K562 (cell line): Measurements from ENCODE around the gene VSTM2B. TPM values are rescaled to one million over a fixed set of nuclear protein-coding genes. Genes with fewer than 3 reads are reported as not detected.

Experiments used
- ATAC-seq: fragments of 200-7000 bp; cut with Tn5 transposase; 3 replicates; pipeline ENCODE4 v1.9.1; 2020; ENCODE audit warnings: moderate library complexity
- BruUV-seq: library from RNA; stranded (reverse); fragments of 400-500 nt; replicated peaks from 2 replicates; lab custom pipeline; 2021; lab: Mats Ljungman, UMichigan
- CTCF ChIA-PET: fragments of 300-600 bp; formaldehyde crosslinking; extraction: SDS; loops from one replicate; lab custom pipeline; 2021; ENCODE audit warnings: low intra/inter-chr PET ratio; lab: Yijun Ruan, JAX
- POLR2A ChIA-PET: fragments of 300-600, 350-650 bp; sonication (Branson Sonifier 250); formaldehyde crosslinking; extraction: SDS; loops from one replicate; lab custom pipeline; 2021; ENCODE audit warnings: antibody characterized with exemption, inconsistent platforms; lab: Yijun Ruan, JAX
- DNase-seq, 4 experiments: peaks; one replicate each; pipeline versions ENCODE4 v3.0.0 to v3.0.0-alpha.2; 2011 to 2018; ENCODE audit warnings: low spot score in 3 of 4, mixed read lengths in 3 of 4; ENCODE audit errors: extremely low read depth in 1 of 4
- FAIRE-seq: peaks from 2 replicates; lab custom pipeline; 2011; peaks lifted over from hg19 to GRCh38; lab: Jason Lieb, UNC
- H2AFZ ChIP-seq: 2 replicates; pipeline ENCODE4 v1.6.0; 2011; ENCODE audit warnings: low read depth, low read length, control low read depth, inconsistent platforms
- H3K27ac ChIP-seq: fragments of 200-600 bp; 3 replicates; pipeline ENCODE4 v1.8.0; 2011; ENCODE audit warnings: low read depth, mild to moderate bottlenecking, control low read depth, inconsistent platforms, low read length, moderate library complexity, mixed read lengths; ENCODE audit errors: extremely low read depth
- H3K27me3 ChIP-seq, 2 experiments: fragments of 300-600 bp in 1 of 2; 2 replicates in 1 of 2; 3 replicates in 1 of 2; pipeline versions ENCODE4 v1.6.0 to v1.8.0; 2011; ENCODE audit warnings: inconsistent platforms in 2 of 2, low read length in 2 of 2, mild to moderate bottlenecking in 1 of 2, mixed read lengths in 1 of 2, moderate library complexity in 1 of 2; ENCODE audit not compliant: control insufficient read depth in 2 of 2, insufficient read depth in 2 of 2
- H3K36me3 ChIP-seq: fragments of 300-600 bp; 3 replicates; pipeline ENCODE4 v1.8.0; 2011; ENCODE audit warnings: mild to moderate bottlenecking, low read length, inconsistent platforms; ENCODE audit not compliant: control insufficient read depth, insufficient read depth
- H3K4me1 ChIP-seq, 2 experiments: fragments of 200-600 bp in 1 of 2; replicated peaks in 1 of 2; 2 replicates in 1 of 2; 3 replicates in 1 of 2; pipeline versions ENCODE4 v1.5.1 to v1.8.0; 2011; ENCODE audit warnings: inconsistent platforms in 2 of 2, low read length in 2 of 2, mild to moderate bottlenecking in 1 of 2, mixed read lengths in 1 of 2, moderate library complexity in 1 of 2; ENCODE audit not compliant: control insufficient read depth in 2 of 2, insufficient read depth in 2 of 2
- H3K4me2 ChIP-seq: 2 replicates; pipeline ENCODE4 v1.6.1; 2011; ENCODE audit warnings: low read length, control low read depth, inconsistent platforms, mixed read lengths; ENCODE audit not compliant: insufficient read depth
- H3K4me3 ChIP-seq: fragments of 200-600 bp; sonication (generic), shearing (Covaris generic); 2 replicates; pipeline ENCODE4 v1.5.1; 2016; ENCODE audit warnings: control low read depth, inconsistent platforms
- H3K79me2 ChIP-seq: fragments of 200-600 bp; 3 replicates; pipeline ENCODE4 v1.8.0; 2011; ENCODE audit warnings: low read length, inconsistent platforms; ENCODE audit not compliant: control insufficient read depth, insufficient read depth
- H3K9ac ChIP-seq, 2 experiments: 2 replicates each; pipeline versions ENCODE4 v1.6.0 to v1.6.1; 2011; ENCODE audit warnings: low read depth in 2 of 2, low read length in 2 of 2, control low read depth in 1 of 2, inconsistent platforms in 1 of 2, mild to moderate bottlenecking in 1 of 2, mixed read lengths in 1 of 2; ENCODE audit not compliant: insufficient read depth in 1 of 2
- H3K9me1 ChIP-seq: one replicate; pipeline ENCODE4 v1.6.0; 2011; ENCODE audit warnings: inconsistent platforms, mild to moderate bottlenecking, low read length, moderate library complexity; ENCODE audit not compliant: control insufficient read depth, insufficient read depth
- H3K9me3 ChIP-seq: replicated peaks from 2 replicates; pipeline ENCODE4 v1.5.1; 2011; ENCODE audit warnings: low read depth, low read length, inconsistent platforms; ENCODE audit not compliant: control insufficient read depth, insufficient read depth
- H4K20me1 ChIP-seq: replicated peaks from 2 replicates; pipeline ENCODE4 v1.6.1; 2011; ENCODE audit warnings: low read length, inconsistent platforms, mixed read lengths; ENCODE audit not compliant: control insufficient read depth, insufficient read depth
- CTBP1 ChIP-seq: fragments of 450-650 bp; IDR thresholded peaks from 2 replicates; pipeline ENCODE4 v1.6.1; 2016; ENCODE audit warnings: borderline replicate concordance
- HIVEP1 ChIP-seq: fragments of 250-450 bp; sonication (Bioruptor Pico); IDR thresholded peaks from 2 replicates; pipeline ENCODE4 v1.4.0; 2020; ENCODE audit warnings: mild to moderate bottlenecking
- MAX ChIP-seq: sonication (generic); formaldehyde crosslinking; IDR thresholded peaks from 2 replicates; pipeline ENCODE4 v1.9.0; 2022; ENCODE audit warnings: mild to moderate bottlenecking, missing genetic modification reagents
- PTTG1 ChIP-seq: fragments of 450-650 bp; IDR thresholded peaks from 2 replicates; pipeline ENCODE4 v1.6.1; 2016; ENCODE audit warnings: low read depth, mild to moderate bottlenecking, missing genetic modification characterization, missing compliant biosample characterization
- PYGO2 ChIP-seq: fragments of 450-650 bp; IDR thresholded peaks from 2 replicates; pipeline ENCODE4 v1.6.1; 2016; ENCODE audit warnings: mild to moderate bottlenecking, missing genetic modification characterization, moderate library complexity, missing compliant biosample characterization
- REST ChIP-seq, 2 experiments: fragments of 450-650 bp; formaldehyde crosslinking in 1 of 2; IDR thresholded peaks; 2 replicates each; pipeline versions ENCODE4 v1.4.0 to v1.6.1; 2014 to 2020; ENCODE audit warnings: mild to moderate bottlenecking in 2 of 2, borderline replicate concordance in 1 of 2, low read depth in 1 of 2
- TBL1XR1 ChIP-seq, 2 experiments: IDR thresholded peaks; 2 replicates each; pipeline ENCODE4 v1.6.1; 2012; ENCODE audit warnings: improper control_type of control experiment in 2 of 2, low read length in 2 of 2, mild to moderate bottlenecking in 1 of 2
- ZC3H4 ChIP-seq: sonication (generic); formaldehyde crosslinking; IDR thresholded peaks from 2 replicates; pipeline ENCODE4 v1.9.0; 2021; ENCODE audit warnings: missing genetic modification reagents, borderline replicate concordance
- ZKSCAN3 ChIP-seq: fragments of 250-450 bp; sonication (Bioruptor Pico); IDR thresholded peaks from 2 replicates; pipeline ENCODE4 v1.4.0; 2020
- ZNF224 ChIP-seq: sonication (generic); formaldehyde crosslinking; IDR thresholded peaks from 2 replicates; pipeline ENCODE4 v1.8.0; 2022; ENCODE audit warnings: mild to moderate bottlenecking, missing genetic modification reagents
- ZNF699 ChIP-seq: fragments of 250-450 bp; sonication (Bioruptor Pico); IDR thresholded peaks from 2 replicates; pipeline ENCODE4 v1.8.0; 2021; ENCODE audit warnings: mild to moderate bottlenecking, moderate library complexity; ENCODE audit not compliant: insufficient replicate concordance
- WGBS: fragments of 100-300 bp; shearing (Covaris generic); methylation state at CpG from one replicate; pipeline ENCODE4 v1.1.6; 2016; ENCODE audit warnings: low coverage, mixed read lengths; ENCODE audit not compliant: insufficient coverage; ENCODE audit errors: missing lambda C conversion rate; 5-methylcytosine and 5-hydroxymethylcytosine counted together
- in situ Hi-C: fragments of 300-500 bp; cut with MboI; formaldehyde crosslinking; loops from 4 replicates; pipeline ENCODE4 v1.15.0; 2018; ENCODE audit warnings: inconsistent platforms, mixed read lengths
- intact Hi-C: fragments of 100-400 bp; cut with micrococcal nuclease; formaldehyde crosslinking; loops from 2 replicates; pipeline ENCODE4 v1.14.2; 2022
- polyA plus RNA-seq, 8 experiments: library from polyadenylated mRNA; depleted of rRNA in 4 of 8; stranded (reverse) in 5 of 8; unstranded in 3 of 8; fragments of >200 nt; fragmentation: Nextera tagmentation in 2 of 8; fragmentation: Illumina TruSeq in 1 of 8; extraction: Ambion mirVana in 2 of 8; extraction: Trizol in 1 of 8; gene quantifications; 2 replicates each; pipeline versions ENCODE4 v1.2.1 to v1.2.3, GENCODE V29; 2011 to 2014; ENCODE audit warnings: inconsistent platforms in 1 of 8, missing spikeins in 1 of 8
- total RNA-seq, 7 experiments: library from RNA; depleted of rRNA in 6 of 7; stranded (reverse); fragments of >200 nt in 6 of 7; fragmentation: Illumina TruSeq in 2 of 7; extraction: Trizol in 2 of 7; gene quantifications; 2 replicates each; pipeline versions ENCODE4 v1.2.1 to v1.2.3, GENCODE V29; 2011 to 2021; ENCODE audit warnings: low replicate concordance in 1 of 7

VSTM2B gene
- total and polyA plus RNA-seq, 9 of the 15 experiments (the other 6 are each of a cell fraction or from before 2014, with no cell fraction given) = not detected

GRCh38 chr19:29596885-29597525, 71.2 kb downstream of the VSTM2B start:
- POLR2A ChIA-PET = interaction anchor here (1.1 to 1.3 kb wide), 2 partner anchors 9 to 10 kb away, joined by 3 read pairs; partner anchors contain the start of gene POP4
- H3K79me2 ChIP-seq = no peaks in the 10 kb centered on the region
- intact Hi-C loops = no loop called here
- TF ChIP-seq MAX (CRISPR knock-in tag) (no peak), ZNF224 (no peak), REST (IDR thresholded peaks at IDR 0.05; ENCODE audit: borderline replicate concordance) (peak; percentile 16; the same call in 1 of the 2 replicates), REST (CRISPR knock-in tag; IDR thresholded peaks at IDR 0.05; ENCODE audit: low read depth) (no peak), ZNF699 (CRISPR knock-in tag) (no peak), ZKSCAN3 (no peak), PYGO2 (tag) (no peak), TBL1XR1 (IDR thresholded peaks at IDR 0.05; ENCODE audit: low read length in 2 of 2) (no peak), CTBP1 (no peak), HIVEP1 (CRISPR knock-in tag) (no peak), PTTG1 (tag) (no peak), ZC3H4 (no peak)

More at GRCh38 chr19:29596885-29597525, 71.2 kb downstream of the VSTM2B start:
- CTCF ChIA-PET = interaction anchor here (0.6 kb wide), 1 partner anchor 1094 kb away, joined by 3 read pairs; no protein-coding TSS in a partner anchor
- Histone ChIP-seq H3K4me1 (peaks cover 0 to 7% of the 10 kb centered on the region in 2 experiments; a peak in 2 of 5 replicates), H4K20me1 (peaks cover 3% of the 10 kb centered on the region; the same call in 1 of the 2 replicates), H3K36me3 (no peaks in the 10 kb centered on the region), H3K27ac (no peak overlapping the region), H3K27me3 (peaks cover 3 to 6% of the 10 kb centered on the region in 2 experiments; a peak in 4 of 5 replicates), H3K9me1 (no peaks in the 10 kb centered on the region), H3K4me3 (no peak overlapping the region), H3K9ac (no peak overlapping the region), H3K4me2 (no peak overlapping the region), H2AFZ (no peak overlapping the region), H3K9me3 (no peaks in the 10 kb centered on the region)
- no TSS peak for BruUV-seq
- ATAC-seq (peak; percentile 47; the same call in 2 of the 3 replicates), DNase-seq (peak in 1 of 4 experiments; percentile 45), FAIRE-seq (no peak)
- in situ Hi-C loops = loop anchor here (25.0 kb wide), 1 partner anchor 860 kb away; no protein-coding TSS in a partner anchor
- WGBS = 15% methylated on average over 8 of the region's 9 CpGs
